H1 (cell line): ENCODE results near the gene TRPM6. TPM values are rescaled to one million over a fixed set of nuclear protein-coding genes. Genes with fewer than 3 reads are reported as not detected.

Source experiments
- BACH1 ChIP-seq: IDR thresholded peaks from 2 replicates; pipeline ENCODE4 v1.6.1; 2012; ENCODE audit warnings: low read length, improper control_type of control experiment
- BRCA1 ChIP-seq: IDR thresholded peaks from 2 replicates; pipeline ENCODE4 v1.6.1; 2012; ENCODE audit warnings: low read depth, low read length, improper control_type of control experiment
- CBX5 ChIP-seq: fragments of 300-800, 300-1000 bp; sonication (generic); IDR thresholded peaks from 2 replicates; pipeline ENCODE4 v1.7.1; 2016; ENCODE audit warnings: antibody characterized with exemption, low read length, low read depth
- CHD1 ChIP-seq: IDR thresholded peaks from 2 replicates; pipeline ENCODE4 v1.6.1; 2012; ENCODE audit warnings: low read depth, low read length, improper control_type of control experiment
- CTBP2 ChIP-seq: IDR thresholded peaks from 2 replicates; pipeline ENCODE4 v1.7.0; 2011; ENCODE audit warnings: borderline replicate concordance, mild to moderate bottlenecking, moderate library complexity, mixed read lengths, low read length; ENCODE audit not compliant: insufficient read depth, insufficient read length
- EGR1 ChIP-seq: IDR thresholded peaks from 2 replicates; pipeline ENCODE4 v1.6.1; 2011; ENCODE audit warnings: low read depth, low read length, borderline replicate concordance
- HDAC6 ChIP-seq: IDR thresholded peaks from one replicate; pipeline ENCODE4 v1.7.1; 2012; ENCODE audit warnings: low read depth, mild to moderate bottlenecking, inconsistent platforms, low read length, moderate library complexity
- MAFK ChIP-seq: IDR thresholded peaks from 2 replicates; pipeline ENCODE4 v1.6.1; 2012; ENCODE audit warnings: low read depth, mild to moderate bottlenecking, improper control_type of control experiment, low read length
- RAD21 ChIP-seq, 2 experiments: IDR thresholded peaks in 1 of 2; conservative IDR thresholded peaks in 1 of 2; 2 replicates each; pipeline ENCODE4 v1.6.1; 2011; ENCODE audit warnings: low read depth in 2 of 2, low read length in 2 of 2, improper control_type of control experiment in 1 of 2, inconsistent platforms in 1 of 2, mild to moderate bottlenecking in 1 of 2, moderate library complexity in 1 of 2
- TBP ChIP-seq: IDR thresholded peaks from 2 replicates; pipeline ENCODE4 v1.6.1; 2011; ENCODE audit warnings: low read depth, low read length, improper control_type of control experiment
- polyA plus RNA-seq, 7 experiments: library from polyadenylated mRNA; depleted of rRNA in 3 of 7; stranded (reverse) in 5 of 7; unstranded in 2 of 7; fragments of >200 nt in 5 of 7; fragments of 200-250 nt in 2 of 7; gene quantifications; 1 replicate in 5 of 7; 2 replicates in 1 of 7; 4 replicates in 1 of 7; pipeline versions ENCODE4 v1.2.1 to v1.2.3, GENCODE V29; 2011 to 2013; ENCODE audit warnings: missing spikeins in 2 of 7, mixed read lengths in 2 of 7
- total RNA-seq: library from RNA; stranded (reverse); fragmentation: NEBNext Ultra II Directional; extraction: Animal tissue kit (Norgen Biotek cat#: 25700); gene quantifications from 2 replicates; pipeline ENCODE4 v1.2.1, GENCODE V29; 2021

The TRPM6 gene
- total and polyA plus RNA-seq, 2 of the 8 experiments (the other 6 are each of a cell fraction or from before 2014, with no cell fraction given), result 0.45 to 1.5 TPM

DNA sequence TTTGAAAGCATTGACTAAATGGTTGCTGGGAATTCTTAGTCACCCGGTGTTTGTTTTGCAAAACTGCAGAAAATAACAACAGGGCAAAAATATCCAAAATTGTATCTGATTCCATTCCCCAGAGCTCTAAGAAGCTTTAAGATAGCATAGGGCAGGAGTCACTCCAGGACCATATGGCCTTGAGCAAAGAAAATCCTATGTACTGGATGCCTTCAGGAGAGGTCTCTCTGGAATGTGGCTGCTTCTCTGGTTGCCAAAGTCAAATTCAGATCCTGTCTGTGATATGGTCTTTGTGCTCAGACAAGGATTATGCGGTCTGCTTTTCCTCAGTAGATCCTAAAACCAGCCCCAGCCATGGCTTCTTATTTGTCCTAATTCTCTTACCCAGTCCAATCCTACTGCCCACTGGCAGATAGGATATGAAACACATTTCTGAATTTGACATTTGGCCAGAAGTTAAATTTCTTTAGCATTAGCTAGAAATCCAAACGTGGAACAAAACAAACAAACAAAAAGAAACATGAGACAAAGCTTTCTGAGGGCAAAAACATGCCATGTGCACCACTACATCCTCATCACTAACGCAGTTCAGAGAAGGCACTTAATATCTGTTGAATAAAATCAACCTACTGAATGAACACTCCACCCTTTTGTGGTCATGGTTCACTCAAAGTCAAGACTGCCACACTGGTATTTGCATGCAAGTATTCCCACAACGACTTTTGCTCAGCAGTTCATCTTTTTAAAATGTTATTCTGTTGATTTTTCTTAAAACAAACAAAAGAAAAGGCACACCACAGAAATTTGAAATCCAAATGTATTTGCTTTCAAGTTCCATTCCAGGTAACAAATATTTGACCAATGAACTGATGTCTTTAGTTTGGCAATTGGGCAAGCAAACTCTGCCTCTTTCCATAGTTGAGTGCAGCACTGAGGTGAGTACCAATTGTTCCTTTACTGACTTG, 165.7 kb downstream of the TRPM6 start (continued):
- no peak for TF ChIP-seq CHD1
- TF ChIP-seq CBX5, result no peak
- TF ChIP-seq RAD21 (IDR thresholded peaks at IDR 0.05 in 1 of 2, conservative IDR thresholded peaks at IDR 0.05 in 1 of 2; ENCODE audit: low read depth in 2 of 2, low read length in 2 of 2), result no peak
- TF ChIP-seq TBP, result no peak
- TF ChIP-seq BRCA1, result no peak
- no peak for TF ChIP-seq MAFK
- no peak for TF ChIP-seq BACH1
- no peak for TF ChIP-seq HDAC6
- TF ChIP-seq CTBP2, result no peak
- no peak for TF ChIP-seq EGR1
